ENCODE measurements around the gene WNT8A. TPM values are rescaled to one million over a fixed set of nuclear protein-coding genes. Genes with fewer than 3 reads are reported as not detected.

Gene WNT8A
- total and polyA plus RNA-seq, 2 donors (not counting 1 experiment from before 2014, with no cell fraction given), result not detected

GRCh38 chr5:138035605-138036537 lies 48.0 kb upstream of the WNT8A start:
- no peak overlapping the region for H3K27ac Mint-ChIP-seq
- no peaks in the 10 kb centered on the region for H3K27me3 ChIP-seq (replicated peaks in 1 of 4; ENCODE audit: control extremely low read depth in 1 of 4, control insufficient read depth in 3 of 4, insufficient read depth in 4 of 4, low read length in 3 of 4)
- H3K9me3 Mint-ChIP-seq (ENCODE audit: insufficient read depth), result no peaks in the 10 kb centered on the region
- DNase-seq (peak; percentile 86), ATAC-seq (ENCODE audit: low read depth) (peak; percentile 35)
- peaks cover 19 to 26% of the 10 kb centered on the region in 2 donors for H3K4me1 ChIP-seq (ENCODE audit: control insufficient read depth in 2 of 2, insufficient read depth in 2 of 2, low read length in 2 of 2)
- H2AFZ ChIP-seq (ENCODE audit: insufficient read depth, low read depth, low read length, poor library complexity, severe bottlenecking), result peak overlapping the region; percentile 57
- peak overlapping the region; percentile 4 for H3K4me3 Mint-ChIP-seq
- peaks cover 28% of the 10 kb centered on the region for H3K79me2 ChIP-seq (ENCODE audit: control insufficient read depth, insufficient read depth, low read length)
- TF ChIP-seq CTCF (IDR thresholded peaks at IDR 0.05), result peak; percentile 97
- TF ChIP-seq EZH2 (IDR thresholded peaks at IDR 0.05; ENCODE audit: borderline replicate concordance, insufficient read depth, low read depth, low read length, poor library complexity, severe bottlenecking), result no peak
- peaks cover 32% of the 10 kb centered on the region for H3K4me1 Mint-ChIP-seq
- CTCF ChIA-PET, result interaction anchor here (0.6 to 5.3 kb wide), 26 partner anchors 9 to 294 kb away, joined by 3 to 101 read pairs (median 5); partner anchors contain the start of gene KIF20A
- peaks cover 16% of the 10 kb centered on the region for H4K20me1 ChIP-seq (ENCODE audit: control insufficient read depth, insufficient read depth, low read length, poor library complexity, severe bottlenecking)
- no peaks in the 10 kb centered on the region for H3K36me3 ChIP-seq (replicated peaks in 1 of 2; ENCODE audit: control extremely low read depth in 1 of 2, control insufficient read depth in 1 of 2, extremely low read depth in 1 of 2, insufficient read depth in 2 of 2, low read length in 1 of 2)
- no peaks in the 10 kb centered on the region for H3K9me3 ChIP-seq (ENCODE audit: control extremely low read depth in 1 of 3, control insufficient read depth in 2 of 3, insufficient read depth in 1 of 3, low read length in 2 of 3)
- H3K27ac ChIP-seq (ENCODE audit: low read length in 2 of 2), result no peak overlapping the region
- no peak overlapping the region for H3K9ac ChIP-seq (ENCODE audit: low read length)
- POLR2A ChIA-PET, result interaction anchor here (1.2 kb wide), 1 partner anchor 33 kb away, joined by 4 read pairs; no protein-coding TSS in a partner anchor
- 53% methylated on average over 6 of the region's 11 CpGs for WGBS (ENCODE audit: insufficient coverage)
- peak overlapping the region; percentile 45 for H3K4me2 ChIP-seq (replicated peaks; ENCODE audit: low read depth, low read length, poor library complexity, severe bottlenecking)
- no peaks in the 10 kb centered on the region for H3K27me3 Mint-ChIP-seq
- H3K4me3 ChIP-seq (ENCODE audit: control extremely low read depth in 1 of 5, extremely low read depth in 1 of 5, insufficient read depth in 1 of 5, low read depth in 2 of 5, low read length in 4 of 5), result no peak overlapping the region
- intact Hi-C loops (cut with micrococcal nuclease), result loop anchor here (1.0 to 10.0 kb wide), 4 partner anchors 32 to 539 kb away; partner anchors contain the start of genes CDC23 and HSPA9
